Upper lobe of left lung (tissue), 4 donors: ENCODE results near the gene DPF3.

Experiments
- POLR2AphosphoS5 ChIP-seq, 2 donors: sonication (generic); formaldehyde crosslinking; IDR thresholded peaks; one replicate each; pipeline ENCODE4 v1.5.1; 2017; ENCODE audit warnings: antibody characterized with exemption in 2 of 2
- TF ChIP-seq, protein P1 (sequence below), 6 experiments: fragments of 450-650 bp in 4 of 6; fragments of 200-600 bp in 2 of 6; sonication (generic) in 2 of 6; IDR thresholded peaks; one replicate each; pipeline ENCODE4 v1.5.1; 2016 to 2019; ENCODE audit warnings: antibody characterized with exemption in 6 of 6

DNA sequence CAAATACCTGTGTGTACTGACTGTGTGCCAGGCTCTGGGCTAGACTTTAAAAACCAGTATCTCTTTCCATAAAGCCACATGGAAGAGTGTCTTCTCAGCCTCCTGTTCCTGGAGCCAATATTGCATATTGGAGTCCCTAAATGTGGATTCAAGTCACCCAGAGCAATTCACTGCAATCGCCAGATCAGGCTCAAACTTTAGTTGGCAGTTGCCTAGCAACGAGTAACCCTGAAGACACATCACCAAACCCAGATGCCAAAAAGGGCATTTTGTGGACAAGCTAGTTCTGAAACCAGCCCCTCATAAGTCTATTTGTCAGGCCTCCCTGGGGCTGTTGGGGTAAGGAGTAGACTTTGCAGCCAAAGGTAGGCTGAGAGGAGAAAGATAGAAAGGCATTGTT is 13.7 kb downstream of the DPF3 start:
- TF ChIP-seq, protein P1, sequence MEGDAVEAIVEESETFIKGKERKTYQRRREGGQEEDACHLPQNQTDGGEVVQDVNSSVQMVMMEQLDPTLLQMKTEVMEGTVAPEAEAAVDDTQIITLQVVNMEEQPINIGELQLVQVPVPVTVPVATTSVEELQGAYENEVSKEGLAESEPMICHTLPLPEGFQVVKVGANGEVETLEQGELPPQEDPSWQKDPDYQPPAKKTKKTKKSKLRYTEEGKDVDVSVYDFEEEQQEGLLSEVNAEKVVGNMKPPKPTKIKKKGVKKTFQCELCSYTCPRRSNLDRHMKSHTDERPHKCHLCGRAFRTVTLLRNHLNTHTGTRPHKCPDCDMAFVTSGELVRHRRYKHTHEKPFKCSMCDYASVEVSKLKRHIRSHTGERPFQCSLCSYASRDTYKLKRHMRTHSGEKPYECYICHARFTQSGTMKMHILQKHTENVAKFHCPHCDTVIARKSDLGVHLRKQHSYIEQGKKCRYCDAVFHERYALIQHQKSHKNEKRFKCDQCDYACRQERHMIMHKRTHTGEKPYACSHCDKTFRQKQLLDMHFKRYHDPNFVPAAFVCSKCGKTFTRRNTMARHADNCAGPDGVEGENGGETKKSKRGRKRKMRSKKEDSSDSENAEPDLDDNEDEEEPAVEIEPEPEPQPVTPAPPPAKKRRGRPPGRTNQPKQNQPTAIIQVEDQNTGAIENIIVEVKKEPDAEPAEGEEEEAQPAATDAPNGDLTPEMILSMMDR (IDR thresholded peaks at IDR 0.05): no peak
- TF ChIP-seq POLR2AphosphoS5 (IDR thresholded peaks at IDR 0.05): no peak
